ENCODE results near the gene ZDHHC20. TPM values are rescaled to one million over a fixed set of nuclear protein-coding genes. Genes with fewer than 3 reads are reported as not detected.

The ZDHHC20 gene
- total RNA-seq, 1 experiment from 2014 or later = 53.7 TPM

DNA sequence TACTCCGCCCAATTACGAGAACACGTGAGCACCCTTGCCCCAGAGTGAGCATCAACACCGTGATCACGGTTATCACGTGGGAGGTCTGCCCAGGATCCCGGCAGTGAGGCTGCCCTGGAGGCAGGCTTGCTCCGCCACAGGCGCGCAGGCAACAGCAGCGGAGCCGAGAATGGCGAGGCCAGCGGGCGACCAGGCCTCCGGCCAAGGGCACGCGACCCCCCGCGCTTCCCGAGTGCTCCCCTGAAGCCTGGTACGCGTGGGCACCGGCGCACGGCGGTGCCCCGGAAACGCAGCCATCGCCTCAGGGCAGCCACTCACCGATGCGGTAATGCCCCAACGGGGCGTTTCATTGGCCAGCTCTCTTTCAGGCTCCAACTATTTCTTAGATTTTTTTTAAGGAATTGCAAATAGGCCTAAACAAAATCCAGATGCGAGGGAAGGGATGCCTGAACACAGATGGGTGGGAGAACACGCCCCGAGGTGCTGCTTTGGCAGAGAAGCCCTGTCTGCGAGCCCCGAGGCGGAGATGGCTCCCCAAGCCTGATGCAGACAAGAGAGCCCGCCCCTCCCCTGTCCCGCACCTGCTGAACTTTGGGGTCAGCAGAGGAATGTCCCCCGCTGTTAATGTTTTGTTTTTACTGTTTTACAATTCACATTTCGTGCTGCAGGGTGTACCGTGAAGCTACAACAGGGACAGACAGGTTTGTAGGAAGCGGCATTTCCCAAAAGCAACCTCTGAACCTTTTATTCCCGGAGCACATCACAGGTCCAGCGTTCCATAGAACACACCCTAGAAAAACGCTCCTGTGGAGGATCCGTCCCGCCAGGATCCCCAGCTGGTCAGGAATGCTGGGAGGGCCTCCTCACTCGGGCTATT lies 132.7 kb downstream of the ZDHHC20 start:
- BruUV-seq (replicated peaks) = no TSS peak
- intact Hi-C loops (cut with micrococcal nuclease) = no loop called here
- H3K36me3 ChIP-seq (ENCODE audit: low read depth, low read length) = no peaks in the 10 kb centered on the region
- H3K27ac ChIP-seq (ENCODE audit: low read length) = no peak overlapping the region
- TF ChIP-seq, protein P1, sequence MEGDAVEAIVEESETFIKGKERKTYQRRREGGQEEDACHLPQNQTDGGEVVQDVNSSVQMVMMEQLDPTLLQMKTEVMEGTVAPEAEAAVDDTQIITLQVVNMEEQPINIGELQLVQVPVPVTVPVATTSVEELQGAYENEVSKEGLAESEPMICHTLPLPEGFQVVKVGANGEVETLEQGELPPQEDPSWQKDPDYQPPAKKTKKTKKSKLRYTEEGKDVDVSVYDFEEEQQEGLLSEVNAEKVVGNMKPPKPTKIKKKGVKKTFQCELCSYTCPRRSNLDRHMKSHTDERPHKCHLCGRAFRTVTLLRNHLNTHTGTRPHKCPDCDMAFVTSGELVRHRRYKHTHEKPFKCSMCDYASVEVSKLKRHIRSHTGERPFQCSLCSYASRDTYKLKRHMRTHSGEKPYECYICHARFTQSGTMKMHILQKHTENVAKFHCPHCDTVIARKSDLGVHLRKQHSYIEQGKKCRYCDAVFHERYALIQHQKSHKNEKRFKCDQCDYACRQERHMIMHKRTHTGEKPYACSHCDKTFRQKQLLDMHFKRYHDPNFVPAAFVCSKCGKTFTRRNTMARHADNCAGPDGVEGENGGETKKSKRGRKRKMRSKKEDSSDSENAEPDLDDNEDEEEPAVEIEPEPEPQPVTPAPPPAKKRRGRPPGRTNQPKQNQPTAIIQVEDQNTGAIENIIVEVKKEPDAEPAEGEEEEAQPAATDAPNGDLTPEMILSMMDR (conservative IDR thresholded peaks at IDR 0.05; ENCODE audit: low read depth, low read length) = no peak
- no peak for TF ChIP-seq EZH2 (IDR thresholded peaks at IDR 0.05; ENCODE audit: low read length, unreplicated experiment)
- TF ChIP-seq EZH2phosphoT487 (IDR thresholded peaks at IDR 0.05; ENCODE audit: borderline replicate concordance, low read length) = no peak
- H3F3A ChIP-seq (ENCODE audit: low read length, unreplicated experiment) = no peaks in the 10 kb centered on the region
- no peaks in the 10 kb centered on the region for H3K9me3 ChIP-seq (ENCODE audit: low read length)
- DNase-seq = no peak
- ChIA-PET POLR2A (ENCODE audit: unreplicated experiment) (no interaction called here), CTCF (no interaction called here)
- no peak overlapping the region for H3K9ac ChIP-seq (ENCODE audit: low read length)
- no peak overlapping the region for H3K4me3 ChIP-seq (ENCODE audit: low read length)
- no peaks in the 10 kb centered on the region for H3K4me1 ChIP-seq (ENCODE audit: insufficient read depth, low read length)
- no peak for ATAC-seq
- H4K20me1 ChIP-seq (ENCODE audit: low read length) = no peaks in the 10 kb centered on the region
- H3K27me3 ChIP-seq (ENCODE audit: low read length) = no peaks in the 10 kb centered on the region
- no peak overlapping the region for H2AFZ ChIP-seq (ENCODE audit: low read length)
- no peaks in the 10 kb centered on the region for H3K79me2 ChIP-seq (ENCODE audit: low read length)
- no peaks in the 10 kb centered on the region for H3K9me2 ChIP-seq (replicated peaks; ENCODE audit: low read length)
- no peak overlapping the region for H3K4me2 ChIP-seq (ENCODE audit: low read length)

DNA sequence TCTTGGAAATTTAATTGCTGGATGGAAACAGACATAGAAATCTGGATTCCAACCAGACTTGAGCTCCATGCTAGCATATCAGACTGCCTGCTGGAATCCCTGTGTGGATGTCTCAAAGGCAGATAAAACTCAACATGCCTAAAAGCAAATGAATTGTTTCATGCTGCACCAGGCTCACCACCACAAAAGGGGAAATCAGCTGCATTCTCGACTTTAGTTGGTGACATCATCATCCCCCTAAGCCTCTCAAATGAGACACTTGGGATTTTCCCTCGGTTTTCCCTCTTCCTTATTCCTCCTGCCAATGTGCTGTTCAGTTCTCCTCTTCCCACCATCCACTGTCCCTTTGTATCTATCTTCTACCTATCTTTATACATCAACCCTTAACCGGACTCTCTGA lies 134.3 kb downstream of the ZDHHC20 start:
- DNase-seq = no peak
- intact Hi-C loops (cut with micrococcal nuclease) = no loop called here
- Histone ChIP-seq H3K9me2 (replicated peaks; ENCODE audit: low read length) (no peaks in the 10 kb centered on the region), H3K9me3 (ENCODE audit: low read length) (no peaks in the 10 kb centered on the region), H3K4me2 (ENCODE audit: low read length) (no peak overlapping the region), H3K9ac (ENCODE audit: low read length) (no peak overlapping the region), H3K79me2 (ENCODE audit: low read length) (no peaks in the 10 kb centered on the region), H3K4me1 (ENCODE audit: insufficient read depth, low read length) (no peaks in the 10 kb centered on the region), H3K36me3 (ENCODE audit: low read depth, low read length) (no peaks in the 10 kb centered on the region), H3K27ac (ENCODE audit: low read length) (no peak overlapping the region), H3K27me3 (ENCODE audit: low read length) (no peaks in the 10 kb centered on the region), H3K4me3 (ENCODE audit: low read length) (no peak overlapping the region), H3F3A (ENCODE audit: low read length, unreplicated experiment) (no peaks in the 10 kb centered on the region), H2AFZ (ENCODE audit: low read length) (no peak overlapping the region), H4K20me1 (ENCODE audit: low read length) (no peaks in the 10 kb centered on the region)
- BruUV-seq (replicated peaks) = no TSS peak
- ATAC-seq = no peak
- CTCF ChIA-PET = no interaction called here
- POLR2A ChIA-PET (ENCODE audit: unreplicated experiment) = no interaction called here
- TF ChIP-seq EZH2 (IDR thresholded peaks at IDR 0.05; ENCODE audit: low read length, unreplicated experiment) = no peak
- TF ChIP-seq, protein P1 (conservative IDR thresholded peaks at IDR 0.05; ENCODE audit: low read depth, low read length) = no peak
- no peak for TF ChIP-seq EZH2phosphoT487 (IDR thresholded peaks at IDR 0.05; ENCODE audit: borderline replicate concordance, low read length)

DNA sequence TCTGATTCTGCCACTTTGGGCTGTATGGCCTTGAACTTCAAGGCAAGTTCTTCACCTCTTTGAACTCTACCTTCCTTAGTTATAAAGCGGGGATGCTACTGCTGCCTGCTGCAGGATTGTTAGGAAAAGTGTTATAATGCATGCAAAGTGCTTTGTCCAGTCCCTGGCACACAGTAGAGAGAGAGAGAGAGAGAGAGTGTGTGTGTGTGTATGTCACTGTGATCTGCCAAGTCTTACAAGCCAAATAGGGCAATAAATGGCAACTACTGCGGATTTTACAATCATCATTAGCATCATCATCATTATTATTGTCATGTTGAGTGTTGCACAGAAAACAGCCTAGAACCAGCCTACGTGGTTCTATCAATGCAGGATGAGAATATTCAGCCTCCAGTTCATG lies 136.1 kb downstream of the ZDHHC20 start:
- Histone ChIP-seq H3K9me2 (replicated peaks; ENCODE audit: low read length) (no peaks in the 10 kb centered on the region), H3K27ac (ENCODE audit: low read length) (no peak overlapping the region), H2AFZ (ENCODE audit: low read length) (no peak overlapping the region), H3K9ac (ENCODE audit: low read length) (no peak overlapping the region), H4K20me1 (ENCODE audit: low read length) (no peaks in the 10 kb centered on the region), H3K4me1 (ENCODE audit: insufficient read depth, low read length) (no peaks in the 10 kb centered on the region), H3K36me3 (ENCODE audit: low read depth, low read length) (no peaks in the 10 kb centered on the region), H3K79me2 (ENCODE audit: low read length) (no peaks in the 10 kb centered on the region), H3K27me3 (ENCODE audit: low read length) (no peaks in the 10 kb centered on the region), H3K4me3 (ENCODE audit: low read length) (no peak overlapping the region), H3K4me2 (ENCODE audit: low read length) (no peak overlapping the region), H3F3A (ENCODE audit: low read length, unreplicated experiment) (no peaks in the 10 kb centered on the region), H3K9me3 (ENCODE audit: low read length) (no peaks in the 10 kb centered on the region)
- TF ChIP-seq EZH2phosphoT487 (IDR thresholded peaks at IDR 0.05; ENCODE audit: borderline replicate concordance, low read length) (no peak), EZH2 (IDR thresholded peaks at IDR 0.05; ENCODE audit: low read length, unreplicated experiment) (no peak)
- TF ChIP-seq, protein P1 (conservative IDR thresholded peaks at IDR 0.05; ENCODE audit: low read depth, low read length) = no peak
- BruUV-seq (replicated peaks) = no TSS peak
- CTCF ChIA-PET = no interaction called here
- ATAC-seq = no peak
- no peak for DNase-seq
- POLR2A ChIA-PET (ENCODE audit: unreplicated experiment) = no interaction called here
- intact Hi-C loops (cut with micrococcal nuclease) = no loop called here
